HEK293 (cell line): ENCODE results near the gene TMEM151A.

Experiments
- CTCF ChIA-PET: fragments of 350-600 bp; formaldehyde crosslinking; extraction: SDS; loops from one replicate; lab custom pipeline; 2021; ENCODE audit warnings: antibody characterized with exemption; lab: Yijun Ruan, JAX
- POLR2A ChIA-PET: fragments of 300-600 bp; formaldehyde crosslinking; extraction: SDS; loops from one replicate; lab custom pipeline; 2020; ENCODE audit warnings: antibody characterized with exemption, inconsistent platforms; lab: Yijun Ruan, JAX
- H3K27ac ChIP-seq: fragments of 200-500 bp; sonication (Bioruptor generic); 2 replicates; pipeline ENCODE4 v1.5.1; 2014; ENCODE audit warnings: low read depth, low read length, control low read depth, inconsistent platforms; ENCODE audit errors: extremely low read depth
- H3K36me3 ChIP-seq, 2 experiments: fragments of 200-500 bp in 1 of 2; sonication (Bioruptor generic) in 1 of 2; 1 replicate in 1 of 2; 2 replicates in 1 of 2; pipeline ENCODE4 v1.5.1; 2014 to 2017; ENCODE audit warnings: inconsistent platforms in 2 of 2, low read length in 2 of 2; ENCODE audit not compliant: control insufficient read depth in 2 of 2, insufficient read depth in 1 of 2
- H3K4me1 ChIP-seq: fragments of 200-500 bp; sonication (Bioruptor generic); 2 replicates; pipeline ENCODE4 v1.5.1; 2014; ENCODE audit warnings: mild to moderate bottlenecking, low read length, inconsistent platforms; ENCODE audit not compliant: control insufficient read depth, insufficient read depth
- H3K4me3 ChIP-seq: 2 replicates; pipeline ENCODE4 v1.5.1; 2011; ENCODE audit warnings: low read depth, mild to moderate bottlenecking, control low read depth, low read length, moderate library complexity
- H3K9me3 ChIP-seq: fragments of 200-500 bp; sonication (Bioruptor generic); 2 replicates; pipeline ENCODE4 v1.5.1; 2014; ENCODE audit warnings: low read depth, low read length, inconsistent platforms; ENCODE audit not compliant: control insufficient read depth, insufficient read depth
- SCRT2 ChIP-seq: fragments of 450-650 bp; formaldehyde crosslinking; IDR thresholded peaks from 2 replicates; pipeline ENCODE4 v1.5.1; 2016; ENCODE audit warnings: missing biosample characterization, missing genetic modification characterization
- WT1 ChIP-seq: fragments of 450-650 bp; formaldehyde crosslinking; IDR thresholded peaks from 2 replicates; pipeline ENCODE4 v1.5.1; 2016; ENCODE audit warnings: missing biosample characterization, missing genetic modification characterization
- ZBTB1 ChIP-seq: fragments of 450-650 bp; formaldehyde crosslinking; IDR thresholded peaks from 2 replicates; pipeline ENCODE4 v1.5.1; 2016; ENCODE audit warnings: missing biosample characterization, missing genetic modification characterization
- ZBTB20 ChIP-seq: fragments of 450-650 bp; formaldehyde crosslinking; IDR thresholded peaks from 2 replicates; pipeline ENCODE4 v1.5.1; 2016; ENCODE audit warnings: missing biosample characterization, missing genetic modification characterization
- ZNF114 ChIP-seq: fragments of 450-650 bp; formaldehyde crosslinking; IDR thresholded peaks from 2 replicates; pipeline ENCODE4 v1.5.0; 2017; ENCODE audit warnings: missing biosample characterization, missing genetic modification characterization
- ZNF423 ChIP-seq: fragments of 450-650 bp; formaldehyde crosslinking; IDR thresholded peaks from 2 replicates; pipeline ENCODE4 v1.5.1; 2016; ENCODE audit warnings: missing biosample characterization, missing genetic modification characterization
- ZNF530 ChIP-seq: fragments of 450-650 bp; formaldehyde crosslinking; IDR thresholded peaks from 2 replicates; pipeline ENCODE4 v1.5.1; 2016; ENCODE audit warnings: low read depth, missing biosample characterization, missing genetic modification characterization
- ZNF585B ChIP-seq: fragments of 450-650 bp; formaldehyde crosslinking; IDR thresholded peaks from 2 replicates; pipeline ENCODE4 v1.5.1; 2016; ENCODE audit warnings: missing biosample characterization, missing genetic modification characterization
- ZNF596 ChIP-seq: fragments of 450-650 bp; IDR thresholded peaks from 2 replicates; pipeline ENCODE4 v1.5.0; 2018; ENCODE audit warnings: missing biosample characterization, mild to moderate bottlenecking, missing genetic modification characterization, moderate library complexity
- ZSCAN30 ChIP-seq: fragments of 450-650 bp; IDR thresholded peaks from 2 replicates; pipeline ENCODE4 v1.5.1; 2018; ENCODE audit warnings: missing biosample characterization, mild to moderate bottlenecking, missing genetic modification characterization, moderate library complexity
- TF ChIP-seq, protein P1 (sequence below): fragments of 450-650 bp; formaldehyde crosslinking; IDR thresholded peaks from 2 replicates; pipeline ENCODE4 v1.5.1; 2016; ENCODE audit warnings: missing biosample characterization, missing genetic modification characterization, borderline replicate concordance
- TF ChIP-seq, protein P2 (sequence below): fragments of 450-650 bp; formaldehyde crosslinking; IDR thresholded peaks from 2 replicates; pipeline ENCODE4 v1.5.1; 2016; ENCODE audit warnings: missing biosample characterization, missing genetic modification characterization
- TF ChIP-seq, protein P3 (sequence below): fragments of 450-650 bp; formaldehyde crosslinking; IDR thresholded peaks from 2 replicates; pipeline ENCODE4 v1.5.1; 2017; ENCODE audit warnings: missing biosample characterization, missing genetic modification characterization
- TF ChIP-seq, protein P4 (sequence below): fragments of 450-650 bp; formaldehyde crosslinking; IDR thresholded peaks from 2 replicates; pipeline ENCODE4 v1.5.0; 2017; ENCODE audit warnings: missing biosample characterization, missing genetic modification characterization, borderline replicate concordance
- TF ChIP-seq, protein P5 (sequence below): fragments of 450-650 bp; IDR thresholded peaks from 2 replicates; pipeline ENCODE4 v1.5.1; 2018; ENCODE audit warnings: missing biosample characterization, missing genetic modification characterization
- TF ChIP-seq, protein P6 (sequence below): sonication (generic); formaldehyde crosslinking; IDR thresholded peaks from 2 replicates; pipeline ENCODE4 v1.8.1; 2022; ENCODE audit warnings: mild to moderate bottlenecking, moderate library complexity, missing genetic modification reagents
- TF ChIP-seq, protein P7 (sequence below): fragments of 450-650 bp; formaldehyde crosslinking; optimal IDR thresholded peaks from 2 replicates; pipeline ENCODE3; 2016; ENCODE audit warnings: missing biosample characterization, mild to moderate bottlenecking, missing genetic modification characterization

The TMEM151A gene

DNA sequence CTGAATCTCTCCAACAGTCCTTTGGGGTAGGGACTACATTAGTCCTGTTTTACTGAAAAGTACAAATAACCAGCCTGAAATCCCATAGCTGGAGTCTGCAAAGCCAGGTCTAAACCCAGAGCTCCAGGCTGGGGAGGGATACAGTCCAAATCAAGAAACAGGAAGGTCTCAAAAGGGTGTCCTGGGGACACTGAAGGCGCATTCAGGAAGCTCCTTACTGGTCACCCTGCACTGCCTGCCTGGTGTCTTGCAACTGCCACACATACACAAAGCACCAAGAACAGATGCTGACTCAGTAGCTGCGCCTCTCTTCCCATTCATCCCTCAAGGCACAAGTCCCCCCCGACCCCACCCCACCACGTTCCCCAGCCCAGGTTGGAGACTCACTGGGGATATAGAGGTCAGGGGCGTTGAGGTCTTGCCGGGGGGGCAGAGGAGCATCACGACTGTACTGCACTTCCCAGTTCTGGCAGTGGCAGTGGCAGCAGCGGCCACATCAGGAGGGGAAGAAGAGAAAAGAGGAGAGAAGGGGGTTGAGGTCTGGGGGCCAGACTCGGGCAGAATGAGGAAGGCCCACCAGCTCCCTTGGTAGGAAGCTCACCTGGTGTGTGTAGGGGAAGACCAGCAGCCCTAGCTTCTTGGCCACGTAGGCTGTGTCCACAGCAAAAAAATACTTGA is 4.3 kb upstream of the TMEM151A start:
- Histone ChIP-seq H3K36me3 (peaks cover 0 to 31% of the 10 kb centered on the region in 2 experiments; a peak in 1 of 3 replicates), H3K4me1 (no peaks in the 10 kb centered on the region), H3K27ac (no peak overlapping the region), H3K9me3 (no peaks in the 10 kb centered on the region), H3K4me3 (no peak overlapping the region)
- POLR2A ChIA-PET = interaction anchor here (0.7 kb wide), 1 partner anchor 193 kb away, joined by 3 read pairs; the partner anchor contains the start of gene DPP3
- CTCF ChIA-PET = interaction anchor here (0.9 to 2.1 kb wide), 2 partner anchors 65 to 102 kb away, joined by 4 to 5 read pairs; no protein-coding TSS in a partner anchor
- TF ChIP-seq, protein P1, sequence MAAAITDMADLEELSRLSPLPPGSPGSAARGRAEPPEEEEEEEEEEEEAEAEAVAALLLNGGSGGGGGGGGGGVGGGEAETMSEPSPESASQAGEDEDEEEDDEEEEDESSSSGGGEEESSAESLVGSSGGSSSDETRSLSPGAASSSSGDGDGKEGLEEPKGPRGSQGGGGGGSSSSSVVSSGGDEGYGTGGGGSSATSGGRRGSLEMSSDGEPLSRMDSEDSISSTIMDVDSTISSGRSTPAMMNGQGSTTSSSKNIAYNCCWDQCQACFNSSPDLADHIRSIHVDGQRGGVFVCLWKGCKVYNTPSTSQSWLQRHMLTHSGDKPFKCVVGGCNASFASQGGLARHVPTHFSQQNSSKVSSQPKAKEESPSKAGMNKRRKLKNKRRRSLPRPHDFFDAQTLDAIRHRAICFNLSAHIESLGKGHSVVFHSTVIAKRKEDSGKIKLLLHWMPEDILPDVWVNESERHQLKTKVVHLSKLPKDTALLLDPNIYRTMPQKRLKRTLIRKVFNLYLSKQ (tag by site-specific recombination) = no peak
- TF ChIP-seq, protein P2, sequence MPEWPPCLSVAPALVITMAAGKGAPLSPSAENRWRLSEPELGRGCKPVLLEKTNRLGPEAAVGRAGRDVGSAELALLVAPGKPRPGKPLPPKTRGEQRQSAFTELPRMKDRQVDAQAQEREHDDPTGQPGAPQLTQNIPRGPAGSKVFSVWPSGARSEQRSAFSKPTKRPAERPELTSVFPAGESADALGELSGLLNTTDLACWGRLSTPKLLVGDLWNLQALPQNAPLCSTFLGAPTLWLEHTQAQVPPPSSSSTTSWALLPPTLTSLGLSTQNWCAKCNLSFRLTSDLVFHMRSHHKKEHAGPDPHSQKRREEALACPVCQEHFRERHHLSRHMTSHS = no peak
- TF ChIP-seq, protein P3, sequence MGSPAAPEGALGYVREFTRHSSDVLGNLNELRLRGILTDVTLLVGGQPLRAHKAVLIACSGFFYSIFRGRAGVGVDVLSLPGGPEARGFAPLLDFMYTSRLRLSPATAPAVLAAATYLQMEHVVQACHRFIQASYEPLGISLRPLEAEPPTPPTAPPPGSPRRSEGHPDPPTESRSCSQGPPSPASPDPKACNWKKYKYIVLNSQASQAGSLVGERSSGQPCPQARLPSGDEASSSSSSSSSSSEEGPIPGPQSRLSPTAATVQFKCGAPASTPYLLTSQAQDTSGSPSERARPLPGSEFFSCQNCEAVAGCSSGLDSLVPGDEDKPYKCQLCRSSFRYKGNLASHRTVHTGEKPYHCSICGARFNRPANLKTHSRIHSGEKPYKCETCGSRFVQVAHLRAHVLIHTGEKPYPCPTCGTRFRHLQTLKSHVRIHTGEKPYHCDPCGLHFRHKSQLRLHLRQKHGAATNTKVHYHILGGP = no peak
- TF ChIP-seq ZBTB20 (tag by site-specific recombination) (no peak), ZNF530 (no peak)

DNA sequence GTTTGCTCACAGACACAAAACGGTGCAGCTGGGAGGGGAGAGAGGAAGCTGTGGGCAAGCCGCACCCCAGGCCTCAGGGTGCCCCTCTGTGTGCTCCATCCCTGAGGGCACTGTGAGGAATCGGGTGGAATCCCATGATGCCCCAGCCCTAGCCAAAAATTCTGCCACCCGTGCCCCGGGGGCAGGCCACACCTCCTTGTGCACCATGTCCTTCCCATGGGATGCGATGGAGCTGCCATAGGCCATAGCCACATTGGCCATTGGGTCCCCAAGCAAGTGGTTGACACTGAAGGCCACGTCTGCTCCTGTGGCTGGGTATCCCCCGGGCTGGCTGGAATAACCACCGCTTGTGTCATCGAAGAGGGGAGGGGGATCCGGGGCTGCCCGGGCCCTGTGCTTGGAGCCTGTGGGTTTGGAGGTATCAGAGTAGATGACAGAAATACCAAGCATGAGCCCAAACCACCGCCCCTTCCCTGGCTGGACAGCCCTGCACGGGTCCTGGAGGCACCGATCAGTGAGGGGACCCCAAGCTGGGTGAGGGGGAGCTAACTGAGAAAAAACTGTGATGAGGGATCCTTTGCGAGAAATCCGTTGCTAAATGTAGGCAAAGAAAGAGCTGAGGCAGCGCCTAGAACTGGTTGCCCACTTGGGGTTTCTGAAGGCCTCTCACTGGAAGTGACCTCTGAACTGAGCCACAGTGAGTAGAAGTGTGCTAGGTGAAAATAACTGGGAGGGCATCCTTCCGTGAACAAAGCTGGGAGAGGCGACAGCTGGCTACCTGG is 3.6 kb upstream of the TMEM151A start:
- Histone ChIP-seq H3K4me1 (no peaks in the 10 kb centered on the region), H3K4me3 (peak overlapping the region; percentile 79), H3K27ac (peak overlapping the region; percentile 44; the same call in 1 of the 2 replicates), H3K36me3 (peaks cover 0 to 29% of the 10 kb centered on the region in 2 experiments; a peak in 1 of 3 replicates)
- POLR2A ChIA-PET = interaction anchor here (0.7 to 1.8 kb wide), 8 partner anchors 8 to 192 kb away, joined by 3 to 13 read pairs (median 8); partner anchors contain the start of genes DPP3 and RAB1B
- TF ChIP-seq ZNF585B (tag by site-specific recombination) (no peak), ZNF423 (tag by site-specific recombination) (no peak), ZSCAN30 (tag by site-specific recombination) (no peak), ZBTB1 (no peak), ZNF114 (tag by site-specific recombination) (no peak), WT1 (tag by site-specific recombination) (no peak), SCRT2 (tag by site-specific recombination) (no peak), ZNF596 (tag by site-specific recombination) (no peak)
- TF ChIP-seq, protein P4, sequence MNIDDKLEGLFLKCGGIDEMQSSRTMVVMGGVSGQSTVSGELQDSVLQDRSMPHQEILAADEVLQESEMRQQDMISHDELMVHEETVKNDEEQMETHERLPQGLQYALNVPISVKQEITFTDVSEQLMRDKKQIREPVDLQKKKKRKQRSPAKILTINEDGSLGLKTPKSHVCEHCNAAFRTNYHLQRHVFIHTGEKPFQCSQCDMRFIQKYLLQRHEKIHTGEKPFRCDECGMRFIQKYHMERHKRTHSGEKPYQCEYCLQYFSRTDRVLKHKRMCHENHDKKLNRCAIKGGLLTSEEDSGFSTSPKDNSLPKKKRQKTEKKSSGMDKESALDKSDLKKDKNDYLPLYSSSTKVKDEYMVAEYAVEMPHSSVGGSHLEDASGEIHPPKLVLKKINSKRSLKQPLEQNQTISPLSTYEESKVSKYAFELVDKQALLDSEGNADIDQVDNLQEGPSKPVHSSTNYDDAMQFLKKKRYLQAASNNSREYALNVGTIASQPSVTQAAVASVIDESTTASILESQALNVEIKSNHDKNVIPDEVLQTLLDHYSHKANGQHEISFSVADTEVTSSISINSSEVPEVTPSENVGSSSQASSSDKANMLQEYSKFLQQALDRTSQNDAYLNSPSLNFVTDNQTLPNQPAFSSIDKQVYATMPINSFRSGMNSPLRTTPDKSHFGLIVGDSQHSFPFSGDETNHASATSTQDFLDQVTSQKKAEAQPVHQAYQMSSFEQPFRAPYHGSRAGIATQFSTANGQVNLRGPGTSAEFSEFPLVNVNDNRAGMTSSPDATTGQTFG (tag by site-specific recombination) = no peak
- TF ChIP-seq, protein P5, sequence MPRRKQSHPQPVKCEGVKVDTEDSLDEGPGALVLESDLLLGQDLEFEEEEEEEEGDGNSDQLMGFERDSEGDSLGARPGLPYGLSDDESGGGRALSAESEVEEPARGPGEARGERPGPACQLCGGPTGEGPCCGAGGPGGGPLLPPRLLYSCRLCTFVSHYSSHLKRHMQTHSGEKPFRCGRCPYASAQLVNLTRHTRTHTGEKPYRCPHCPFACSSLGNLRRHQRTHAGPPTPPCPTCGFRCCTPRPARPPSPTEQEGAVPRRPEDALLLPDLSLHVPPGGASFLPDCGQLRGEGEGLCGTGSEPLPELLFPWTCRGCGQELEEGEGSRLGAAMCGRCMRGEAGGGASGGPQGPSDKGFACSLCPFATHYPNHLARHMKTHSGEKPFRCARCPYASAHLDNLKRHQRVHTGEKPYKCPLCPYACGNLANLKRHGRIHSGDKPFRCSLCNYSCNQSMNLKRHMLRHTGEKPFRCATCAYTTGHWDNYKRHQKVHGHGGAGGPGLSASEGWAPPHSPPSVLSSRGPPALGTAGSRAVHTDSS (tag by site-specific recombination) = no peak
- TF ChIP-seq, protein P6, sequence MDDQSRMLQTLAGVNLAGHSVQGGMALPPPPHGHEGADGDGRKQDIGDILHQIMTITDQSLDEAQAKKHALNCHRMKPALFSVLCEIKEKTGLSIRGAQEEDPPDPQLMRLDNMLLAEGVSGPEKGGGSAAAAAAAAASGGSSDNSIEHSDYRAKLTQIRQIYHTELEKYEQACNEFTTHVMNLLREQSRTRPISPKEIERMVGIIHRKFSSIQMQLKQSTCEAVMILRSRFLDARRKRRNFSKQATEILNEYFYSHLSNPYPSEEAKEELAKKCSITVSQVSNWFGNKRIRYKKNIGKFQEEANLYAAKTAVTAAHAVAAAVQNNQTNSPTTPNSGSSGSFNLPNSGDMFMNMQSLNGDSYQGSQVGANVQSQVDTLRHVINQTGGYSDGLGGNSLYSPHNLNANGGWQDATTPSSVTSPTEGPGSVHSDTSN (CRISPR knock-in tag) = no peak
- TF ChIP-seq, protein P7, sequence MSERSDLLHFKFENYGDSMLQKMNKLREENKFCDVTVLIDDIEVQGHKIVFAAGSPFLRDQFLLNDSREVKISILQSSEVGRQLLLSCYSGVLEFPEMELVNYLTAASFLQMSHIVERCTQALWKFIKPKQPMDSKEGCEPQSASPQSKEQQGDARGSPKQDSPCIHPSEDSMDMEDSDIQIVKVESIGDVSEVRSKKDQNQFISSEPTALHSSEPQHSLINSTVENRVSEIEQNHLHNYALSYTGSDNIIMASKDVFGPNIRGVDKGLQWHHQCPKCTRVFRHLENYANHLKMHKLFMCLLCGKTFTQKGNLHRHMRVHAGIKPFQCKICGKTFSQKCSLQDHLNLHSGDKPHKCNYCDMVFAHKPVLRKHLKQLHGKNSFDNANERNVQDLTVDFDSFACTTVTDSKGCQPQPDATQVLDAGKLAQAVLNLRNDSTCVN (tag by site-specific recombination) = no peak
- TF ChIP-seq, all 188 proteins: peak for 0
- CTCF ChIA-PET = interaction anchor here (0.5 to 2.3 kb wide), 9 partner anchors 9 to 101 kb away, joined by 3 to 9 read pairs (median 5); partner anchors contain the start of gene RAB1B
- no peaks in the 10 kb centered on the region for H3K9me3 ChIP-seq
